Activated CD8-positive, alpha-beta T cell treated with anti-CD3 and anti-CD28 coated beads for 36 hours (primary cell): Measurements from ENCODE around the gene ATP6V1B1. TPM values are rescaled to one million over a fixed set of nuclear protein-coding genes. Genes with fewer than 3 reads are reported as not detected.
A peak's percentile ranks its signal among the peaks of the same experiment; 100 is the strongest.

Source experiments
- ATAC-seq: fragments of 200-7000 bp; cut with Tn5 transposase; one replicate; pipeline ENCODE4 v1.10.0; 2021; ENCODE audit warnings: mild to moderate bottlenecking, moderate library complexity
- CTCF ChIA-PET: fragments of 350-600 bp; sonication (Branson Sonifier 250); formaldehyde crosslinking; loops from one replicate; lab custom pipeline; 2021; ENCODE audit warnings: antibody characterized with exemption; lab: Charles Lee
- POLR2A ChIA-PET: fragments of 350-600 bp; sonication (Branson Sonifier 250); formaldehyde crosslinking; loops from one replicate; lab custom pipeline; 2021; ENCODE audit warnings: antibody characterized with exemption; lab: Charles Lee
- DNase-seq: peaks from one replicate; pipeline ENCODE4 v3.0.0-alpha.2; 2020
- H3K27ac Mint-ChIP-seq: one replicate; pipeline ENCODE4 v1.8.0; 2021; ENCODE audit warnings: mild to moderate bottlenecking, mixed read lengths
- H3K27me3 Mint-ChIP-seq: one replicate; pipeline ENCODE4 v1.8.0; 2021; ENCODE audit warnings: mixed read lengths
- H3K36me3 Mint-ChIP-seq: one replicate; pipeline ENCODE4 v1.8.0; 2021; ENCODE audit warnings: low read depth, mixed read lengths
- H3K4me1 Mint-ChIP-seq: one replicate; pipeline ENCODE4 v1.8.0; 2021; ENCODE audit warnings: low read depth, mixed read lengths
- H3K4me3 Mint-ChIP-seq: one replicate; pipeline ENCODE4 v1.8.0; 2021; ENCODE audit warnings: mild to moderate bottlenecking, moderate library complexity, mixed read lengths
- H3K9me3 Mint-ChIP-seq: one replicate; pipeline ENCODE4 v1.8.0; 2021; ENCODE audit warnings: mixed read lengths
- CTCF ChIP-seq: fragments of 200-600 bp; IDR thresholded peaks from one replicate; pipeline ENCODE4 v1.8.0; 2022; ENCODE audit warnings: antibody characterized with exemption, mild to moderate bottlenecking
- intact Hi-C: fragments of 100-400 bp; cut with micrococcal nuclease; formaldehyde crosslinking; loops from one replicate; pipeline ENCODE4 v1.10.0; 2022
- total RNA-seq, 2 experiments: library from RNA; stranded (reverse); gene quantifications; one replicate each; pipeline ENCODE4 v1.2.3, GENCODE V29; 2021

Gene ATP6V1B1
- total RNA-seq = not detected

DNA sequence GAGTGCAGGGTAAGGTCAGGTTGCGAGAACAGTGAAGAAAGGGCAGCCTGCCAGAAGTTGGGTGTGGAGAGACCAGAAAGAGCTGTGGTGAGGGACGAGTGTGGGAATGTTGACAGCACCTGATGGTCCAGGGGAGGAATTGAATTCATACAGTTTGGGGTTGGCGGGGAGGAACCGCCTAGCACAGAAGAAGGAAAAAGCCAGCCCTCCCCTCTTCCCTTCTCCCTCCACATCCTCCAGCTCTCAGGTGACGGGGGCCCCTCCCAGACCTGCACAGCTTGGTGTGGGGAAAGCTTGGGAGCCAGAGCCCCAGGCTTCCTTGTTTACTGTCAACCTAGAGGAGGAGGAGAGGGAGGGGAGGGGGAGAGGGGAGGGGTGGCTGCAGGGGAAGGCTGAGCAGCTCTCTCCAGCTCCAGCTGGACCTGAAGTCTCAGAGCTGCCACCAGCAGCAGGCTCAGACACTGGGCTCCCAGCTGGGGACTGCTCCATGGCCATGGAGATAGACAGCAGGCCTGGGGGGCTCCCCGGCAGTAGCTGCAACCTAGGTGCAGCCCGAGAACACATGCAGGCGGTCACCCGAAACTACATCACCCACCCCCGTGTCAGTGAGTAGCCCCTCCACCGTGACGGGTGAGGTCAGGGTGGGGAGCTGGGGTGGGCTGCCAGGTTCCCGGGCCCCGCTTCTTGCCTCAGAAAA is at the start of gene ATP6V1B1:
Gene ATP6V1B1, plus strand, starts transcription at position 433 of the 697 bp plus-strand sequence. Its CDS starts 55 bp downstream, at position 488.
- CTCF ChIA-PET = interaction anchor here (1.2 to 4.9 kb wide), 2 partner anchors 11 to 74 kb away, joined by 3 to 37 read pairs; no protein-coding TSS in a partner anchor
- no peak for ATAC-seq
- Mint-ChIP-seq H3K4me3 (no peak within 1 kb of the TSS), H3K27me3 (peaks cover 13% of the 10 kb centered on the region), H3K27ac (no peak within 1 kb of the TSS), H3K4me1 (no peaks in the 10 kb centered on the region), H3K9me3 (no peaks in the 10 kb centered on the region), H3K36me3 (no peaks in the 10 kb centered on the region)
- DNase-seq = no peak
- intact Hi-C loops = no loop called here
- POLR2A ChIA-PET = no interaction called here
- TF ChIP-seq CTCF = no peak

DNA sequence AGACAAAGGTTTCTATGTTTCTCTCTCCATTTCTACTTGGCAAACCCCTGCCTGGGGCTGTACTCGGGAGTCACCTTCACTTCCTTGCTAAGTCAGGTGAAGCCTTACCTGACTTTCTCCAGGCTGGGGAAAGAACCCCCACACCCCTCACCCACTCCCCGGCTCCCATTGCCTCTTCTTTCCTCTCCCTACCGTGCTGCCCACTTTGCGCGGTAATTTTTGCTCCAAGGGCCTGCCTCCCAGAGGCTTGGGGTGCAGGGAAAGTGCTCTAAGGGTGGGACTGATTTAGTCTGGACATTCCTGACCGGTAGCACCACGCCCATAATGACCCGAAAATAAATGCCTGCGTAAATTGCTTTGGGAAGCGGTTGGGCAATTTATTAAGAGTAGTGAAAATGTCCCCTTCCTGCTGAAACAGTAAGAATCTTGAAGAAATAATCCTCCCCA is 49.1 kb upstream of the ATP6V1B1 start:
- ATAC-seq = no peak
- H3K4me3 Mint-ChIP-seq = no peak overlapping the region
- intact Hi-C loops = no loop called here
- ChIA-PET CTCF (no interaction called here), POLR2A (no interaction called here)
- peaks cover 20% of the 10 kb centered on the region for H3K4me1 Mint-ChIP-seq
- no peak overlapping the region for H3K27ac Mint-ChIP-seq
- TF ChIP-seq CTCF = no peak
- H3K9me3 Mint-ChIP-seq = no peaks in the 10 kb centered on the region
- H3K36me3 Mint-ChIP-seq = no peaks in the 10 kb centered on the region
- DNase-seq = no peak
- H3K27me3 Mint-ChIP-seq = peaks cover 85% of the 10 kb centered on the region

DNA sequence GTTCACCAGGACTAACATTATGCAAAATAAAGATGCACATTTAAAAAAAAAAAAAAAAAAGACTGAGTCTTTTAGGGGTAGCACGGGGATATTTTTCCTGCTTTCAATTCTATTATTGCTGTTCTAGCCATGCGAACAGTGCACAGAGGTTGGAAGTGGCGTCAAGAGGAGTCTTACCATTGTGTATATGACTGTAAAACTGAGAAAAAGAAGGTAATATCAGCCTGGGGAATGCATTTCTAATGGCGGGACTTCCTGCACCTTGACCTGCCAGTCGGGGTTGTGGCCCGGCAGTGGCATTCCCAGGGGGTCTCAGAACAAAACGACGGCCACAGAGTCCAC is 48.5 kb upstream of the ATP6V1B1 start:
- no peak for DNase-seq
- Mint-ChIP-seq H3K27me3 (peaks cover 86% of the 10 kb centered on the region), H3K4me3 (peak overlapping the region; percentile 67), H3K4me1 (peaks cover 20% of the 10 kb centered on the region), H3K36me3 (no peaks in the 10 kb centered on the region), H3K27ac (no peak overlapping the region), H3K9me3 (no peaks in the 10 kb centered on the region)
- no peak for ATAC-seq
- POLR2A ChIA-PET = no interaction called here
- intact Hi-C loops = no loop called here
- no peak for TF ChIP-seq CTCF
- CTCF ChIA-PET = no interaction called here

DNA sequence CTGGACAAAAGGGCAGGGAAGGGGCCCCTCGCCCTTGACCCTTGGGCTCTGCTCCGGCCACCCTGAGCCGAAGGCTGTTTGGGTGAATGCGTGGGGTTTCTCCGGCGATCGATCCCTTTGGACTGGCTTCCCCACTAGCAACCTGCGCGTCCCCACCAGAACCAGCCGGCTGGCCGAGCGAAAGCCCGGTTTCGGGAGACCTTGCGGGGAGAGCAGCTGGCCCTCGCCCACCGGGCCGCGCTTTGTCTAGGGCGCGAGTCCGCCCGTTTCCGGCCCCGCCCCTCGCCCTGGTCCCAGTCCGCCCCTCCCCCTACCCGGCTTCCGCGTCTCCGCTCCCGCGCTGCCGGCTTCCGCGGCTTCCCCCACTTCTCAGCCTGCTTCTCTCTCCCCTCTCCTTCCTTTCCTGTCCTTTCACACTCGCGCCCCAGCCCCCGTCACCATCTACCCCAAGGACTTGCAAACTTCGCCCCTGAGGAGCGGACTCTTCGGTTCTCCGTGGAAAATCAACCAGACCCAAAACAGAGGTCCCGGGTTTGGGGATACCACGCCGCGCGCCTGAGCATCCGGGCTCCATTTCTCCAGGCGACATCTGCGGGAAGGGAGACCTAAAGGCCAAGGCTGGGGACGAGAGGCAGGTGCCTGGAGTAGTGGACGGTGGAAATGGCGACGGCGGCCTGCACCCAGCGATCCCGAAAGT is 48.0 kb upstream of the ATP6V1B1 start:
- POLR2A ChIA-PET = no interaction called here
- ATAC-seq (peak; percentile 70), DNase-seq (peak; percentile 64)
- H3K4me3 Mint-ChIP-seq = peak overlapping the region; percentile 67
- intact Hi-C loops = no loop called here
- H3K36me3 Mint-ChIP-seq = no peaks in the 10 kb centered on the region
- no peak for TF ChIP-seq CTCF
- H3K27me3 Mint-ChIP-seq = peaks cover 83% of the 10 kb centered on the region
- peaks cover 20% of the 10 kb centered on the region for H3K4me1 Mint-ChIP-seq
- H3K9me3 Mint-ChIP-seq = no peaks in the 10 kb centered on the region
- H3K27ac Mint-ChIP-seq = no peak overlapping the region
- CTCF ChIA-PET = no interaction called here

DNA sequence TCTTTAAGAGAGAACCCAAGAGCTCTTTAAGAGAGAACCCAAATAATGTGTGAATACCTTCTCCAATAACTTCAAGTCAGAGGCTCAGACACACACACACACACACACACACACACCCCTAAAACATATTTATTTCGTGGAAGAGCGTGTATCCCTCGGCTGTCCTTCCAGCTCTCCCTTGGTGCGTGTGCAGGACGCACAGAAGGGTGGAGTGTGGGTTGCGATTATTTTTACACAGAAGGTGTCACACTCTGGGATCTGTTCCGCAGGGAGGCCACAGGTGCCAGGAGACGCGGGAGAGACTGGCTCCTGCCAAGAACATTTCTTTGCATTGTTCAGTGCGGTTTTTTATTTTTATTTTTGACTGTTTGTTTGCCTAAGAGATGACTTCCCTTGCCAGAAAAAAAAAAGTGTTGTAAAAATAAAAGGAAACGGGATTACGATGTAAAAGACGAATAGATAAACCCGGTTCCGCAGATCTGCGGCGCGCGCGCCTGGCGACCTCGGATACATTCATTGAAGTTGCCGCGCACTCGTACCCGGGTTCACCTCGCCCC is 47.3 kb upstream of the ATP6V1B1 start:
- no peak for ATAC-seq
- POLR2A ChIA-PET = no interaction called here
- no peak for DNase-seq
- Mint-ChIP-seq H3K4me1 (peaks cover 20% of the 10 kb centered on the region), H3K9me3 (no peaks in the 10 kb centered on the region), H3K27me3 (peaks cover 81% of the 10 kb centered on the region), H3K36me3 (no peaks in the 10 kb centered on the region), H3K27ac (no peak overlapping the region), H3K4me3 (peak overlapping the region; percentile 67)
- no peak for TF ChIP-seq CTCF
- intact Hi-C loops = no loop called here
- CTCF ChIA-PET = no interaction called here
